Measurements from ENCODE around the gene PIWIL4. TPM values are rescaled to one million over a fixed set of nuclear protein-coding genes. Genes with fewer than 3 reads are reported as not detected.
A peak's percentile ranks its signal among the peaks of the same experiment; 100 is the strongest.

PIWIL4 gene
- total and polyA plus RNA-seq, 9 of the 15 experiments (the other 6 are each of a cell fraction or from before 2014, with no cell fraction given): 6.3 to 17.0 (median 10.8) TPM

- TF ChIP-seq TCFL5 (CRISPR knock-in tag; conservative IDR thresholded peaks at IDR 0.05) (no peak), ZNF175 (CRISPR knock-in tag; IDR thresholded peaks at IDR 0.05; ENCODE audit: low read depth) (0 out of 2 replicates have a peak, but pooled peaks have one; percentile 36), POLR2AphosphoS5 (IDR thresholded peaks at IDR 0.05; ENCODE audit: control insufficient read depth, insufficient read depth, low read depth, low read length) (no peak; the same call in 1 of the 2 replicates), ZNF398 (CRISPR knock-in tag; IDR thresholded peaks at IDR 0.05) (no peak), SIN3A (IDR thresholded peaks at IDR 0.05; ENCODE audit: borderline replicate concordance in 2 of 2, control insufficient read depth in 1 of 2, low read depth in 2 of 2, low read length in 2 of 2) (0 out of 4 replicates have a peak, but pooled peaks of 1 of the 2 experiments have one; percentile 29), CREB5 (CRISPR knock-in tag; IDR thresholded peaks at IDR 0.05) (no peak), ZBTB2 (IDR thresholded peaks at IDR 0.05) (peak; percentile 81), NCOA2 (IDR thresholded peaks at IDR 0.05; ENCODE audit: partially characterized antibody in 2 of 2) (no peak), DIDO1 (tag; IDR thresholded peaks at IDR 0.05; ENCODE audit: low read depth) (no peak; the same call in 1 of the 2 replicates), ZNF134 (CRISPR knock-in tag; conservative IDR thresholded peaks at IDR 0.05) (0 out of 2 replicates have a peak, but pooled peaks have one; percentile 18), CC2D1A (IDR thresholded peaks at IDR 0.05) (0 out of 2 replicates have a peak, but pooled peaks have one; percentile 28), SAP30 (IDR thresholded peaks at IDR 0.05; ENCODE audit: borderline replicate concordance, insufficient read depth, low read depth, low read length, poor library complexity, severe bottlenecking) (peak; percentile 32), CBX2 (IDR thresholded peaks at IDR 0.05; ENCODE audit: insufficient read depth, low read length, poor library complexity, severe bottlenecking) (no peak), ZNF764 (CRISPR knock-in tag; IDR thresholded peaks at IDR 0.05; ENCODE audit: low read depth) (no peak), RBM15 (IDR thresholded peaks at IDR 0.05; ENCODE audit: insufficient read depth, low read length) (no peak), KDM2B (CRISPR knock-in tag; IDR thresholded peaks at IDR 0.05) (no peak), PRPF4 (IDR thresholded peaks at IDR 0.05; ENCODE audit: insufficient read depth, low read depth, low read length, poor library complexity, severe bottlenecking) (no peak), SAFB2 (IDR thresholded peaks at IDR 0.05; ENCODE audit: borderline replicate concordance, low read depth, low read length, severe bottlenecking) (no peak), NR1H2 (CRISPR knock-in tag; IDR thresholded peaks at IDR 0.05) (no peak; the same call in 1 of the 2 replicates), NFIX (CRISPR knock-in tag; IDR thresholded peaks at IDR 0.05; ENCODE audit: low read depth) (no peak)
Measured at GRCh38 chr11:94543695-94544645, 23.2 kb upstream of the PIWIL4 start, which contains the start of gene FUT4 (continued).
